Vagina (tissue), 2 donors: Measurements from ENCODE around the gene EPB41L5.

ENCODE experiments used
- POLR2A ChIP-seq, 2 donors: fragments of 450-650 bp; IDR thresholded peaks; one replicate each; pipeline ENCODE4 v1.6.1; 2017; ENCODE audit warnings: antibody characterized with exemption in 2 of 2, mild to moderate bottlenecking in 2 of 2, moderate library complexity in 2 of 2
- TF ChIP-seq, protein P1 (sequence below), 3 experiments: fragments of 450-650 bp in 2 of 3; fragments of 200-600 bp in 1 of 3; sonication (generic) in 1 of 3; IDR thresholded peaks; one replicate each; pipeline ENCODE4 v1.5.1; 2017 to 2019; ENCODE audit warnings: antibody characterized with exemption in 3 of 3, mild to moderate bottlenecking in 2 of 3, moderate library complexity in 2 of 3

- TF ChIP-seq, protein P1, sequence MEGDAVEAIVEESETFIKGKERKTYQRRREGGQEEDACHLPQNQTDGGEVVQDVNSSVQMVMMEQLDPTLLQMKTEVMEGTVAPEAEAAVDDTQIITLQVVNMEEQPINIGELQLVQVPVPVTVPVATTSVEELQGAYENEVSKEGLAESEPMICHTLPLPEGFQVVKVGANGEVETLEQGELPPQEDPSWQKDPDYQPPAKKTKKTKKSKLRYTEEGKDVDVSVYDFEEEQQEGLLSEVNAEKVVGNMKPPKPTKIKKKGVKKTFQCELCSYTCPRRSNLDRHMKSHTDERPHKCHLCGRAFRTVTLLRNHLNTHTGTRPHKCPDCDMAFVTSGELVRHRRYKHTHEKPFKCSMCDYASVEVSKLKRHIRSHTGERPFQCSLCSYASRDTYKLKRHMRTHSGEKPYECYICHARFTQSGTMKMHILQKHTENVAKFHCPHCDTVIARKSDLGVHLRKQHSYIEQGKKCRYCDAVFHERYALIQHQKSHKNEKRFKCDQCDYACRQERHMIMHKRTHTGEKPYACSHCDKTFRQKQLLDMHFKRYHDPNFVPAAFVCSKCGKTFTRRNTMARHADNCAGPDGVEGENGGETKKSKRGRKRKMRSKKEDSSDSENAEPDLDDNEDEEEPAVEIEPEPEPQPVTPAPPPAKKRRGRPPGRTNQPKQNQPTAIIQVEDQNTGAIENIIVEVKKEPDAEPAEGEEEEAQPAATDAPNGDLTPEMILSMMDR (IDR thresholded peaks at IDR 0.05): no peak
- no peak for TF ChIP-seq POLR2A (IDR thresholded peaks at IDR 0.05)
Observed at GRCh38 chr2:120210270-120210693, 197.4 kb downstream of the EPB41L5 start.
